GM08714 (cell line): ENCODE data around the gene TUBA8.

Experiments used
- H3K4me3 ChIP-seq: fragments of 200-500 bp; sonication (Bioruptor generic); 2 replicates; pipeline ENCODE4 v1.5.1; 2014; ENCODE audit warnings: mild to moderate bottlenecking, low read length, inconsistent platforms
- ZNF274 ChIP-seq: IDR thresholded peaks from 2 replicates; pipeline ENCODE4 v1.6.1; 2012; ENCODE audit warnings: mild to moderate bottlenecking, low read depth, low read length

The TUBA8 gene

DNA sequence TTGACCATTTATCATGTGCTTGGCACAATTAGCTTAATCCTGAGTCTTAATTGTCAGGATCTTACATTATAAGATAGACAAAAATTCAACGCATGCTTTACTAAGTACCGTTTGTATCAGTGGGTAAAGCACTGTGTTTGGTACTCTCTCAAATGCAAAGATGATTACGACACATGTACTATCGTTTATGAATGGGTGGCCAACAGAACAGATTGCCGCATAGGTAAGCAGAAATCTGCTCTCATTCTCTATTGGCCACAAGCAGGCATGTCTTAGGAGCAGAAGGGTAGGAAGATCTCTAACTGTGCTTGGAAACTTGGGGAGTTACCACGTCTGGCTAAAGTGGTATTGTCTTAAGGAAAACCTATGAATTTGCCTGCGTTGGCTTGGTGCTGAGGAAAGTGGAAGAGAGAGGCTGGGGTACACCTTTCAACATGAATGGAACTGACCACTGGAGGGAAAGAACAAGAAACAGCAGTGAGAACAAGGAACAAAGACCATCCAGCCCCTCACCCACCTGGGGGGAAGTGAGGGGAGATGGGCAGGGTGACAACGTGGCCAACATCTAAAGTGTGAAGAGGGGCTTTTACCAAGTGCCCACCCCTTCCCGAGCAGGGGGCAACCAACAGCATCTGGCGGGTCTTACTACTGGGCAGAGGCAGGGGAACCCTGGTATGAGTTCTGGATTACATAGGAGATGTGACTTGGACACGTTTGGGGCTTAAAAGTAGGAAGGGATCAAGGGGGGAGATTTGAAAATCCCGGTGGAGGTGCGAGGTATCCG lies 1.0 kb upstream of the TUBA8 start:
- TF ChIP-seq ZNF274: no peak
- H3K4me3 ChIP-seq: peak overlapping the region; percentile 55; the same call in 1 of the 2 replicates

GRCh38 chr22:18110954-18111758 lies 547 bp downstream of the TUBA8 start:
- TF ChIP-seq ZNF274: no peak
- H3K4me3 ChIP-seq: peak overlapping the region; percentile 55; the same call in 1 of the 2 replicates

- peak overlapping the region; percentile 55; the same call in 1 of the 2 replicates for H3K4me3 ChIP-seq
- TF ChIP-seq ZNF274: no peak
Measured at GRCh38 chr22:18111759-18112330, 1.2 kb downstream of the TUBA8 start.

GRCh38 chr22:18112440-18112839 lies 1.8 kb downstream of the TUBA8 start:
- no peak for TF ChIP-seq ZNF274
- no peak overlapping the region for H3K4me3 ChIP-seq

- H3K4me3 ChIP-seq: no peak overlapping the region; the same call in 1 of the 2 replicates
- TF ChIP-seq ZNF274: no peak
Measured at GRCh38 chr22:18113680-18114394, 3.2 kb downstream of the TUBA8 start.

DNA sequence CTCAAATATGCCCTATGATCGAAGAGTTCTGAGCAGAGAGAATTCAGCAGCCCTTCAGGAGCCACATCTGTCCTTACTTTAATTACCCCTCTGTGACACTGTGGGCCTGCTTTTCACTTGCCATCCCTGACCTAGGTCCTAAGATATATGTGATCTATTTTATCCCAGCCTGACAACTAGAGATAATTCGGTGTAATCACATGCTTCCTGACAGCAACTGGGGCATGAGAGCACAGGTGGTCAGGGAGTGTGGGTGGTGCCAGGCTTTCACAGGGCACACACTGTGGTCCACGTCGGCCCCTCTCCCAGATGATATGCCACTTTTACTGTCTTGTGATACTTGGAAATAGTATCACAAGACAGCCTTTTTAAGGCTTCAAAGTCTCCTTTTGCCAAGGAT lies 3.9 kb downstream of the TUBA8 start:
- no peak for TF ChIP-seq ZNF274
- H3K4me3 ChIP-seq: no peak overlapping the region; the same call in 1 of the 2 replicates

DNA sequence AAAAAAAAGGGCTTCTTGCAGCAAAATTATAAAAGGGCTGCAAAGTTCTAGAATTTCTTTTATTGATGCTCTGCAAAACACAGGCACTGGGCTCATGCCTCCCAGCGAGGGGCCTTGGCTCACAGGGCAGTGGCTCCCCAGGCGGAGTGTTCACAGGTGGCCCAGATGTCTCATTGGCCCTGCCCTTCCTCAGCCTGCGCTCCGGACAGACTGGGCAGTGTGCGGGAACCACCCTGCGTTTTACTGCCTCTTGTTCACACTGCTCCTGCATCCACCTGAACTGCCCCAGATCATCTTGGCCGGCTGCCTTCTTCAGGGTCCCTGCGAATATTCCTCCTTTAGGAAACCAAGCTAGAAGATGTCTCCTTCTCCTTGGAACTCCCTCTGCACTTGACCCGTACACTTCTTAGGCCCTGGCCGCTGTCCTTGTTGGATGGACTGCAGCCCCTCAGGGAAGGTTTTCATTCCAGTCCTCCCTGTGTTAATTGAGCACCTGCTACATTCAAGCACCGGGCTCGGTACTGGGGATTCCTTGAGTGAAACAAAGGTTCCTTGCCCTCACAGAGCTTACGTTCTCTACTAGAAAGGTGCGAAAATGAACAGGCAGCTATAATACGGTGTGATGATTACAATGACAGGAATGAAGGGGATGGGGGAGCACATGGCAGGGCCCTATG lies 4.5 kb downstream of the TUBA8 start:
- no peak overlapping the region for H3K4me3 ChIP-seq
- no peak for TF ChIP-seq ZNF274

GRCh38 chr22:18115906-18116371 lies 5.3 kb downstream of the TUBA8 start:
- TF ChIP-seq ZNF274: no peak
- H3K4me3 ChIP-seq: no peak overlapping the region

- no peak overlapping the region for H3K4me3 ChIP-seq
- TF ChIP-seq ZNF274: no peak
Measured at GRCh38 chr22:18116634-18117033, 6.0 kb downstream of the TUBA8 start.

DNA sequence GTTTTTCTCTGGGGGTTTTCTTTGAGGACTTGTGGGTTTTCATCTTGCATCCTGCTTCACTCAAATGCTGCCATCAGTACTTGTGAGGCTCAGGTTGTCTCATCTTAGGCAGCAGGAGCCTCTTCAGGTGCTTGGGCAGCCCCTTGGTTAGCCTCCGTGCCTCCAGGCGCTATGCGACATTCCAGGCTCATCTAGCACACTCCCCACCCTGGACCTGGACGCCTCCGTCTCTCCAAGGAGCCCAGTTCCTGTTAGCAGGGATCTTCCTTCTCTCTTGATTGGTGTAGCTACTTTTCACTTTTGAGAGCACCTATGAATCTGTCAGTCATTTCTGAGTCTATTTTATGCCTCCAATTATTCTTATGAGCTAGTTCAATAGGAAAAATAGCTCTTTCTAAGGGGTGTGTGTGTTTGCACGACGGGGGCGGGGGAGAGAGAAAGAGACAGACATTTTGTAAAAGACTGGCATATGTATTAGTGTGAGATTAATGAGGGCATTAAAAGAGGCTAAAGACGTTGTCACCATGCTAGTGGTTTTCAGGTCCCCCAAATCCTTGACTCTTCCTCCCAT lies 7.8 kb downstream of the TUBA8 start:
- H3K4me3 ChIP-seq: no peak overlapping the region
- TF ChIP-seq ZNF274: no peak

DNA sequence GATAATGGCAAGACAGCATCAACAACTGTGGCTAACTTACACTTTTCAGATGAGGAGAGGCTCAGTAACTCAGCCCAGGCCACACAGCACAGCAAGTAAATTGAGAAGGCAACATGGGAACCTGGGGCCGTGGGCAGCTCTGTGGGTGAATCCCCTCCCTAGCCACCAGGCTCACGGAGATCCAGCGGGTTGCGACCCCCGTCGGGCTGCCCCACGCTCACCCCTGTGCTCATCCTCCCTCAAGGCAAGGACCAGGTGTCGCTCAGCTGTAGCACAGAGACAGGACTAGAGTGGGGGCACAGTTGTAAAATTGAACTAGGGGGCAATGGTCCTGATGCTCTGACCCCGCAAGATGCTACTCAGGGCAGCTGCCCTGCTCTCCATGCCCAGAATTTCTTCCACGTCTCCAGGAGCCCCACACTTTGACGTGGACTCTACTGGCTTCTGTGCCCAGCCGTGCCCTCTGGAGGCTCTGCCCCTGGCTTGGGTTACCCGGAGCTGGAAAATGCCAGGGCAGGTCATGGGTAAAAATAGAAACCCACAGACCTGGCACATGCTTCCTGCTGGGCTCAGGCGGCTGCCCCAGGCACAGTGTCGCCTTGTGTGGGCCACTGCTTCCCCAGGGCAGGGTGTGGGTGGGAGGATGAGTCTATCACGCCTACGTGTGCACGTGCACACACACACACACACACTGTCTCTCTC lies 9.0 kb downstream of the TUBA8 start:
- TF ChIP-seq ZNF274: no peak
- no peak overlapping the region for H3K4me3 ChIP-seq

- no peak for TF ChIP-seq ZNF274
- no peak overlapping the region for H3K4me3 ChIP-seq
Measured at GRCh38 chr22:18120857-18121256, 10.2 kb downstream of the TUBA8 start.
